ENCODE results near the gene GSE1. TPM values are rescaled to one million over a fixed set of nuclear protein-coding genes. Genes with fewer than 3 reads are reported as not detected.

GSE1 gene
- total and polyA plus RNA-seq, 9 of the 15 experiments (the other 6 are each of a cell fraction or from before 2014, with no cell fraction given): 12.2 to 244 (median 57.9) TPM

DNA sequence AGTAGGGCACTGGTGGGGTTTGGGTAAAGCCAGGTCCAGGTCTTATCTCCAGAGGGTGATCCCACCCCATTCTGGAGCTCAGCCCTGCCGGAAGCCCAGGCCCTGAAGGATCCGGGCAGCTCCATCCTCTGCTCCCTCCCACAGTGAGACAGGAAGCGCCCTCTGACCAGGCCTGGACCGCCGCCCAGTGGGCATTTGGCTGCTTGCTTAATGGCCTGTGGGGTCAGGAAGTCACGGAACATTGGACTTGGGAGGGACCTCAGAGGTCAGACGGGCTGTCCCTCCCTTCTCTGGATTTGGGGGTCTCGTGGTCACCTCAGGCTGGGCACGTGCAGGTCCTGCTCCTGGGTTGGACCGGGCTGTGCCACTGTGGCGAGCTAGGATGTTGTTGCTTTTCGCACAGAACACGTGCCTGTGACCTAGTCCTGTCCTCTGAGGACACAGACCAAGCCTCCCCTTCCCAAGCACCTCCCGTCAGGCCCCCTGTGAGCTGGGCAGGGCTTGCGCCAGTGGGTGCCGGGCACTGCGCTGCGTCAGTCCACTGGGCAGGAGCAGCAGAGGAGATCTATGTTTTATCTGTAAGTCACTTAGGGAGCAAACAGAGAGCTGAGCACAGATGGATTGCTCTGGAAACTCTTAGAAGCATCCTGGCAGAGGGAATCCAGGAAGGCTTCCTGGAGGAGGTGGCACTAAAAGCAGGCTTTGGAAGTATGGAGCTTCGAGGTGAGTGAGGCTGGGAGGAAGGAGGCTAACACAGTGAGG is 49.4 kb upstream of the GSE1 start (continued):
- TF ChIP-seq E4F1 (CRISPR knock-in tag; IDR thresholded peaks at IDR 0.05; ENCODE audit: borderline replicate concordance): no peak
- TF ChIP-seq TEAD2 (tag; IDR thresholded peaks at IDR 0.05): no peak
- no peak for TF ChIP-seq POLR2H (tag; IDR thresholded peaks at IDR 0.05; ENCODE audit: low read depth)
- TF ChIP-seq RFX1 (IDR thresholded peaks at IDR 0.05): no peak
- TF ChIP-seq TEAD4 (IDR thresholded peaks at IDR 0.05; ENCODE audit: low read length): no peak
- TF ChIP-seq TEAD4 (CRISPR knock-in tag; IDR thresholded peaks at IDR 0.05; ENCODE audit: borderline replicate concordance): no peak
- no peak for TF ChIP-seq DDX20 (tag; IDR thresholded peaks at IDR 0.05; ENCODE audit: low read depth)
- no peak for TF ChIP-seq PCBP1 (IDR thresholded peaks at IDR 0.05; ENCODE audit: low read depth, low read length, poor library complexity, severe bottlenecking)
- no peak for TF ChIP-seq PHF20 (IDR thresholded peaks at IDR 0.05; ENCODE audit: partially characterized antibody)
- peak; percentile 35; the same call in 1 of the 2 replicates for TF ChIP-seq SMC3 (conservative IDR thresholded peaks at IDR 0.05; ENCODE audit: insufficient read depth, low read depth, low read length)
- TF ChIP-seq, protein P1, sequence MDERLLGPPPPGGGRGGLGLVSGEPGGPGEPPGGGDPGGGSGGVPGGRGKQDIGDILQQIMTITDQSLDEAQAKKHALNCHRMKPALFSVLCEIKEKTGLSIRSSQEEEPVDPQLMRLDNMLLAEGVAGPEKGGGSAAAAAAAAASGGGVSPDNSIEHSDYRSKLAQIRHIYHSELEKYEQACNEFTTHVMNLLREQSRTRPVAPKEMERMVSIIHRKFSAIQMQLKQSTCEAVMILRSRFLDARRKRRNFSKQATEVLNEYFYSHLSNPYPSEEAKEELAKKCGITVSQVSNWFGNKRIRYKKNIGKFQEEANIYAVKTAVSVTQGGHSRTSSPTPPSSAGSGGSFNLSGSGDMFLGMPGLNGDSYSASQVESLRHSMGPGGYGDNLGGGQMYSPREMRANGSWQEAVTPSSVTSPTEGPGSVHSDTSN (CRISPR knock-in tag; IDR thresholded peaks at IDR 0.05; ENCODE audit: low read depth): no peak
- TF ChIP-seq, protein P1 (tag; conservative IDR thresholded peaks at IDR 0.05; ENCODE audit: low read depth): no peak
- TF ChIP-seq SMARCC2 (IDR thresholded peaks at IDR 0.05; ENCODE audit: low read depth): no peak
- TF ChIP-seq GATAD2B (IDR thresholded peaks at IDR 0.05; ENCODE audit: borderline replicate concordance): no peak
- no peak for TF ChIP-seq MXI1 (IDR thresholded peaks at IDR 0.05; ENCODE audit: low read depth, low read length)
- no peak for TF ChIP-seq KLF10 (CRISPR knock-in tag; IDR thresholded peaks at IDR 0.05)
- no peak for TF ChIP-seq HEY1 (CRISPR knock-in tag; IDR thresholded peaks at IDR 0.05; ENCODE audit: borderline replicate concordance)
- TF ChIP-seq HOXB6 (CRISPR knock-in tag; IDR thresholded peaks at IDR 0.05; ENCODE audit: borderline replicate concordance): no peak
- TF ChIP-seq EWSR1 (IDR thresholded peaks at IDR 0.05; ENCODE audit: borderline replicate concordance, low read depth, partially characterized antibody): no peak
- TF ChIP-seq, protein P2, sequence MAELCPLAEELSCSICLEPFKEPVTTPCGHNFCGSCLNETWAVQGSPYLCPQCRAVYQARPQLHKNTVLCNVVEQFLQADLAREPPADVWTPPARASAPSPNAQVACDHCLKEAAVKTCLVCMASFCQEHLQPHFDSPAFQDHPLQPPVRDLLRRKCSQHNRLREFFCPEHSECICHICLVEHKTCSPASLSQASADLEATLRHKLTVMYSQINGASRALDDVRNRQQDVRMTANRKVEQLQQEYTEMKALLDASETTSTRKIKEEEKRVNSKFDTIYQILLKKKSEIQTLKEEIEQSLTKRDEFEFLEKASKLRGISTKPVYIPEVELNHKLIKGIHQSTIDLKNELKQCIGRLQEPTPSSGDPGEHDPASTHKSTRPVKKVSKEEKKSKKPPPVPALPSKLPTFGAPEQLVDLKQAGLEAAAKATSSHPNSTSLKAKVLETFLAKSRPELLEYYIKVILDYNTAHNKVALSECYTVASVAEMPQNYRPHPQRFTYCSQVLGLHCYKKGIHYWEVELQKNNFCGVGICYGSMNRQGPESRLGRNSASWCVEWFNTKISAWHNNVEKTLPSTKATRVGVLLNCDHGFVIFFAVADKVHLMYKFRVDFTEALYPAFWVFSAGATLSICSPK (IDR thresholded peaks at IDR 0.05; ENCODE audit: borderline replicate concordance): no peak
- TF ChIP-seq ZSCAN32 (CRISPR knock-in tag; IDR thresholded peaks at IDR 0.05): no peak
- no peak for TF ChIP-seq PYGO2 (tag; IDR thresholded peaks at IDR 0.05)
